ENCODE measurements around the gene S100A5.

The S100A5 gene

DNA sequence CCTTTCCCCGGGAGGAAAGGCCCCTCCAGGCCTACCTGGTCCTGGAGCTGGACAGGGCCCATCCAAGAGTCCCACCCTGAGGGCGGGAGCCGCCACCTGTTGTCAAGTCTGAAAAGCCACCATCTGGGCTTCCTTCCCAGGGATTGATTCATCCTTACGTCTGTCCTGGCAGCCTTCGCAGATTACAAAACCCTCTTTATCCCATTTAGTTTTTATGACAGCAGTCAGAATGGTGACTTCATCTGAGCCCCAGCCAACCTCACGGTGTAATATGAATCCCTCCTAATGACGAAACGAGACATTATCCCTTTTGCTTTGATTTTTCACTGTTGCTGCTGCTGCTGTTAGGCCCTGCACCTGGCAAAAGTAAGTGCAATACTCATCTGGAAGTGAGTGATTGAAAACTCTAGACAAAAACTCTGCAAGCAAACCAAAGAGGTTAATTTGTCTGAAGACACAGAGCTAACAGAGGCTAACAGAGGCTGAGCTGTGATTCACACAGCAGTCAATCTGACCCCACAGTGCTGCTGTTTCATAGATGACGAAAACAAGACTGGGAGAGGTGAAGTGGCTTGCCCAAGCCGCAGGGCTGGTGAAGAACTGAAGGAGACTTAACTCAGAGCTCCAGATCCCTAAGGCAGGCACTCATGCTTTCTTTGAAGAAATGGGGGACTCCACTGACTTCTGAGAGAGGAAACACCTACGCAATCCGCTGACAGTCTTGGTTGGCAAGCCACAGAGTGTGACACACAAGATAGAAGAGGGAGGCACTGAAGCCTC lies 50.3 kb downstream of the S100A5 start:
- TF ChIP-seq, protein P1, sequence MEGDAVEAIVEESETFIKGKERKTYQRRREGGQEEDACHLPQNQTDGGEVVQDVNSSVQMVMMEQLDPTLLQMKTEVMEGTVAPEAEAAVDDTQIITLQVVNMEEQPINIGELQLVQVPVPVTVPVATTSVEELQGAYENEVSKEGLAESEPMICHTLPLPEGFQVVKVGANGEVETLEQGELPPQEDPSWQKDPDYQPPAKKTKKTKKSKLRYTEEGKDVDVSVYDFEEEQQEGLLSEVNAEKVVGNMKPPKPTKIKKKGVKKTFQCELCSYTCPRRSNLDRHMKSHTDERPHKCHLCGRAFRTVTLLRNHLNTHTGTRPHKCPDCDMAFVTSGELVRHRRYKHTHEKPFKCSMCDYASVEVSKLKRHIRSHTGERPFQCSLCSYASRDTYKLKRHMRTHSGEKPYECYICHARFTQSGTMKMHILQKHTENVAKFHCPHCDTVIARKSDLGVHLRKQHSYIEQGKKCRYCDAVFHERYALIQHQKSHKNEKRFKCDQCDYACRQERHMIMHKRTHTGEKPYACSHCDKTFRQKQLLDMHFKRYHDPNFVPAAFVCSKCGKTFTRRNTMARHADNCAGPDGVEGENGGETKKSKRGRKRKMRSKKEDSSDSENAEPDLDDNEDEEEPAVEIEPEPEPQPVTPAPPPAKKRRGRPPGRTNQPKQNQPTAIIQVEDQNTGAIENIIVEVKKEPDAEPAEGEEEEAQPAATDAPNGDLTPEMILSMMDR (IDR thresholded peaks at IDR 0.05): no peak

DNA sequence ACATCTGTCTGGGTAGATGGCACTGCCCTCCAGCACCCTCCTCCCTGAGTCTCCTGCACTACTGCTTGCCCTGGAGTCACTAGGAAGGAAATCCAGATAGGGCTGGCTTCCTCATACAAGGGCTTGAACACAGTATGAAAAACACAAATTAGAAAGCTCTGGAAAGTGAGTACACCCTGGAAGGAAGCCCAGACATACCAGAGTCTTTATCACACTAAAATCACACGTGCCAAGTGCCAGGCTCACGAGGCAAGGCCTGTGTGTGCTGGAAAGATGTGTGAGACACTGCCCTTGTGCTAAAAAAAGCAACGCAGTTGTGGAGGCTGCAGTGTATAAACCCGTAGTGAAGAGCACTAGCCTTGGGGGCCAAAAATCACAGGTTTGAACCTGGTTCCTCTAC lies 52.0 kb downstream of the S100A5 start:
- TF ChIP-seq, protein P1 (IDR thresholded peaks at IDR 0.05): no peak

DNA sequence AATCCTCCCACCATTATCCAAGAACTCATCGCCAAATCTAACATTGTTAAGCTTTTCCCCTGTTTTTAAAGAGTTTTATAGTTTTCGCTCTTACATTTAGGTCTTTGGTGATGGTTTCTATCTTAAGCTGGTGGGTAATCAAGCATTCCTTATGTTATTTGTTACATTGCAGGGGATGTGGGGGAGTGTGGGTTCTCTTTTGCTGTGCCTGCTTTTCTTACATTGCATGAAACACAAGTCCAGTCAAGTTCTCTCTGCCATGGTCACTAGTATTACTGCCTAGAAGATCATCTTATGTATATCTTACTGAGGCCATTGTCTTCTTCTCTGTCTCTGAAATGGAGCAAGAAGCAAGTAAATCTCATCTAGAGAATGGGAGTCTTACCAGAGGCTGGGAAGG lies 53.0 kb downstream of the S100A5 start:
- TF ChIP-seq, protein P1 (IDR thresholded peaks at IDR 0.05): no peak

All from LNCAP (cell line).